OCI-LY1 (cell line): Measurements from ENCODE around the gene FAM3D.

Source experiments
- H2AFZ ChIP-seq: fragments of 200-600 bp; sonication (generic), shearing (Covaris generic); 2 replicates; pipeline ENCODE4 v1.6.0; 2014; ENCODE audit warnings: antibody characterized with exemption, mild to moderate bottlenecking, low read length
- H3F3A ChIP-seq: fragments of 200-600 bp; sonication (generic), shearing (Covaris generic); 2 replicates; pipeline ENCODE4 v1.6.0; 2014; ENCODE audit warnings: mild to moderate bottlenecking, antibody characterized with exemption, low read length, moderate library complexity; ENCODE audit not compliant: insufficient read depth
- H3K27ac ChIP-seq: fragments of 200-600 bp; sonication (generic); 2 replicates; pipeline ENCODE4 v1.5.1; 2014; ENCODE audit warnings: low read length, mixed run types, mild to moderate bottlenecking, low read depth; ENCODE audit not compliant: poor library complexity, severe bottlenecking
- H3K27me3 ChIP-seq: fragments of 200-600 bp; sonication (generic); 2 replicates; pipeline ENCODE4 v1.6.0; 2014; ENCODE audit warnings: antibody characterized with exemption, mild to moderate bottlenecking, low read length, moderate library complexity; ENCODE audit not compliant: insufficient read depth
- H3K36me3 ChIP-seq: fragments of 200-600 bp; sonication (generic); 2 replicates; pipeline ENCODE4 v1.6.1; 2014; ENCODE audit warnings: mild to moderate bottlenecking, antibody characterized with exemption, low read length, moderate library complexity, mixed read lengths; ENCODE audit not compliant: insufficient read depth
- H3K4me1 ChIP-seq: fragments of 200-600 bp; sonication (generic); 2 replicates; pipeline ENCODE4 v1.5.1; 2014; ENCODE audit warnings: mild to moderate bottlenecking, low read length, moderate library complexity; ENCODE audit not compliant: insufficient read depth, severe bottlenecking
- H3K4me2 ChIP-seq: fragments of 200-600 bp; sonication (generic), shearing (Covaris generic); 2 replicates; pipeline ENCODE4 v1.6.1; 2014; ENCODE audit warnings: low read length
- H3K4me3 ChIP-seq: fragments of 200-600 bp; sonication (generic); 2 replicates; pipeline ENCODE4 v1.5.1; 2014; ENCODE audit warnings: low read length, low read depth, mild to moderate bottlenecking, mixed read lengths; ENCODE audit not compliant: poor library complexity, severe bottlenecking
- H3K79me2 ChIP-seq: fragments of 200-600 bp; shearing (Covaris generic); 2 replicates; pipeline ENCODE4 v1.6.1; 2016; ENCODE audit warnings: mixed run types, low read length, mixed read lengths; ENCODE audit not compliant: insufficient read depth
- H3K9ac ChIP-seq: fragments of 200-600 bp; sonication (generic), shearing (Covaris generic); 2 replicates; pipeline ENCODE4 v1.6.1; 2014; ENCODE audit warnings: mild to moderate bottlenecking, low read length, mixed read lengths
- H3K9me2 ChIP-seq: fragments of 200-600 bp; sonication (generic), shearing (Covaris generic); 2 replicates; pipeline ENCODE4 v1.6.1; 2014; ENCODE audit warnings: low read depth, mild to moderate bottlenecking, low read length, mixed read lengths
- H3K9me3 ChIP-seq: fragments of 200-600 bp; shearing (Covaris generic); 2 replicates; pipeline ENCODE4 v1.6.1; 2014; ENCODE audit warnings: low read length, mixed read lengths
- H4K20me1 ChIP-seq: fragments of 200-600 bp; sonication (generic), shearing (Covaris generic); 2 replicates; pipeline ENCODE4 v1.6.0; 2016; ENCODE audit warnings: mild to moderate bottlenecking, low read length; ENCODE audit not compliant: insufficient read depth
- CTCF ChIP-seq: fragments of 200-600 bp; sonication (generic), shearing (Covaris generic); IDR thresholded peaks from 2 replicates; pipeline ENCODE4 v1.5.1; 2017; ENCODE audit warnings: mild to moderate bottlenecking, antibody characterized with exemption, low read length, moderate library complexity, mixed read lengths
- EZH2 ChIP-seq: fragments of 200-600 bp; sonication (generic), shearing (Covaris generic); IDR thresholded peaks from 2 replicates; pipeline ENCODE4 v1.8.0; 2017; ENCODE audit warnings: borderline replicate concordance, mixed run types, mild to moderate bottlenecking, antibody characterized with exemption, low read length, moderate library complexity, mixed read lengths

Gene FAM3D

GRCh38 chr3:58591517-58592510 is 74.8 kb downstream of the FAM3D start:
- Histone ChIP-seq H3K36me3 (no peaks in the 10 kb centered on the region), H3K4me3 (no peak overlapping the region), H3K79me2 (no peaks in the 10 kb centered on the region), H3K27ac (no peak overlapping the region), H3K4me1 (no peaks in the 10 kb centered on the region), H3K4me2 (no peak overlapping the region), H3K9ac (no peak overlapping the region), H3F3A (no peaks in the 10 kb centered on the region), H3K27me3 (0 out of 2 replicates have a peak, but pooled peaks cover 3% of the 10 kb centered on the region), H4K20me1 (no peaks in the 10 kb centered on the region), H3K9me3 (no peaks in the 10 kb centered on the region), H2AFZ (no peak overlapping the region), H3K9me2 (no peaks in the 10 kb centered on the region)
- TF ChIP-seq CTCF: no peak
- no peak for TF ChIP-seq EZH2

- H2AFZ ChIP-seq: no peak overlapping the region
- no peak for TF ChIP-seq EZH2
- TF ChIP-seq CTCF: no peak
Observed at GRCh38 chr3:58588030-58588614, 78.5 kb downstream of the FAM3D start.

GRCh38 chr3:58586776-58587192 is 79.8 kb downstream of the FAM3D start:
- H3K27ac ChIP-seq: no peak overlapping the region
- no peaks in the 10 kb centered on the region for H3F3A ChIP-seq
- H4K20me1 ChIP-seq: no peaks in the 10 kb centered on the region
- TF ChIP-seq CTCF (no peak), EZH2 (no peak)
- no peaks in the 10 kb centered on the region for H3K36me3 ChIP-seq
- H3K4me2 ChIP-seq: no peak overlapping the region
- H2AFZ ChIP-seq: no peak overlapping the region
- no peaks in the 10 kb centered on the region for H3K79me2 ChIP-seq
- no peak overlapping the region for H3K9ac ChIP-seq
- H3K4me1 ChIP-seq: peaks cover 12% of the 10 kb centered on the region
- no peaks in the 10 kb centered on the region for H3K9me3 ChIP-seq
- H3K27me3 ChIP-seq: peaks cover 16% of the 10 kb centered on the region; the same call in 1 of the 2 replicates
- no peak overlapping the region for H3K4me3 ChIP-seq
- H3K9me2 ChIP-seq: no peaks in the 10 kb centered on the region

More at GRCh38 chr3:58588030-58588614, 78.5 kb downstream of the FAM3D start:
- no peaks in the 10 kb centered on the region for H3K9me2 ChIP-seq
- H3F3A ChIP-seq: no peaks in the 10 kb centered on the region
- H3K9ac ChIP-seq: no peak overlapping the region
- no peak overlapping the region for H3K27ac ChIP-seq
- peaks cover 12% of the 10 kb centered on the region for H3K4me1 ChIP-seq
- no peak overlapping the region for H3K4me3 ChIP-seq
- no peaks in the 10 kb centered on the region for H3K9me3 ChIP-seq
- no peaks in the 10 kb centered on the region for H4K20me1 ChIP-seq
- no peaks in the 10 kb centered on the region for H3K79me2 ChIP-seq
- H3K36me3 ChIP-seq: no peaks in the 10 kb centered on the region
- H3K27me3 ChIP-seq: peaks cover 16% of the 10 kb centered on the region; the same call in 1 of the 2 replicates
- no peak overlapping the region for H3K4me2 ChIP-seq
